GM18502 (cell line): ENCODE data around the gene CTNNA2.

Experiments used
- ATAC-seq: cut with Tn5 transposase; IDR thresholded peaks from one replicate; pipeline ENCODE4 v1.9.1; 2021; ENCODE audit warnings: mild to moderate bottlenecking; ENCODE audit not compliant: unreplicated experiment, poor library complexity

Gene CTNNA2

GRCh38 chr2:79906139-79906890 lies 393.5 kb downstream of the CTNNA2 start:
- ATAC-seq: no peak

DNA sequence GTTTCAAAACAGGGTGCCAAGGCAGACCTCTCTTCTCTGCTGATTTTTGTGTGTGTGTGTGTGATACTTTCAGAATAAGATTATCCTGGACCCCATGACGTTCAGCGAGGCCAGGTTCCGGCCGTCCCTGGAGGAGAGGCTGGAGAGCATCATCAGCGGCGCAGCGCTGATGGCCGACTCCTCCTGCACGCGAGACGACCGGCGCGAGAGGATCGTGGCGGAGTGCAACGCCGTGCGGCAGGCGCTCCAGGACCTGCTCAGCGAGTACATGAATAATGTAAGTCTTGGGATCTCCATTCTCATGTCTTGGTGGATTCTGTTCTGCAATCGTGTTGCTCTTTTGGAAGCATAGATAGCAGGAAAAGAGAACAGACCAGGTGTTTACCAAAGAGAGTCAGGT lies 396.7 kb downstream of the CTNNA2 start:
- no peak for ATAC-seq

- no peak for ATAC-seq
These were observed 397.8 kb downstream of the CTNNA2 start for GRCh38 chr2:79910643-79911042.

GRCh38 chr2:79915455-79915854 lies 402.6 kb downstream of the CTNNA2 start:
- no peak for ATAC-seq

- no peak for ATAC-seq
These were observed 403.4 kb downstream of the CTNNA2 start for GRCh38 chr2:79916285-79916684.

DNA sequence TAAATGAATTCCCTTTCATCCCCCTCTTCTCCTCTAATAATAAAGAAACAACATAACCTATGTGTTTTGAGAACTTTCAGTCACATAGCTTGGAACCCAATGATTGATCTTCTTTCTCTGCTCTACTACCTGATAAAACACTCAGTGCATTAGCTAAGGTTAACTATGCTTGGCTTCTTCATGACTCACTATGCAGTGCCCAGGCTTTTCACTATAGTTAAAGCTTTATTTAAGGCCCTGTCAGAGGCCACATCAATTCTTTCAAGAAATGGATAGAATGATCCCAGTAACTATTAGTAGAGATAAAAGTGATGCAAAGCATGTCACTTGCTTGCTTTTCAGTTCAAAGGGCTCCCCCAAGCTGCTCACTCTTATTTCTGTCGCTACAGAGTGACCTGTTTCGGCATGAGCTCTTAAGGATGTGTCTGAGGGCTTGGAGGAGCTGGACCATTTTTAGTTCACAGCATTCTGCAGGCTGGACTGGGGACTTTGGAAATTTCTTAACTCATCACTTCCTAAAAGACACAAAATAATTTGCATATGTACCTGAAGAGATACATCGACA lies 407.7 kb downstream of the CTNNA2 start:
- no peak for ATAC-seq

DNA sequence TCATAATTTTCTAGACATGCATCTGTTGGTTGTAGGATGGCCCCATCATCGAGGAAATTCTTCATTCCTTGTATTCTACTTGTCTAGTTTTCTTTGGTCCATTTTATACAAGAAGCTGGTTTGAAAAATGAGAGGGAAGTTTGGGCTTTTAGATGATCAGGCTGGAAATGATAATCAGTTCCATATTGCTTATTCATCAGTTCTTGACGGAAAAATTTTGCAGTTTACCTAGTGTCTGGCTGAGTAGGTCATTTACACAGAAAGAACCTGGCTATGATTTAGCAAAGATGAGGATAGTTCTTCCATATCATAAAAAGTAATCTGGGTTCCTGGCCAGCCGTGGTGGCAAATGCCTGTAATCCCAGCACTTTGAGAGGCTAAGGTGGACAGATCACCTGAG lies 416.8 kb downstream of the CTNNA2 start:
- ATAC-seq: no peak

DNA sequence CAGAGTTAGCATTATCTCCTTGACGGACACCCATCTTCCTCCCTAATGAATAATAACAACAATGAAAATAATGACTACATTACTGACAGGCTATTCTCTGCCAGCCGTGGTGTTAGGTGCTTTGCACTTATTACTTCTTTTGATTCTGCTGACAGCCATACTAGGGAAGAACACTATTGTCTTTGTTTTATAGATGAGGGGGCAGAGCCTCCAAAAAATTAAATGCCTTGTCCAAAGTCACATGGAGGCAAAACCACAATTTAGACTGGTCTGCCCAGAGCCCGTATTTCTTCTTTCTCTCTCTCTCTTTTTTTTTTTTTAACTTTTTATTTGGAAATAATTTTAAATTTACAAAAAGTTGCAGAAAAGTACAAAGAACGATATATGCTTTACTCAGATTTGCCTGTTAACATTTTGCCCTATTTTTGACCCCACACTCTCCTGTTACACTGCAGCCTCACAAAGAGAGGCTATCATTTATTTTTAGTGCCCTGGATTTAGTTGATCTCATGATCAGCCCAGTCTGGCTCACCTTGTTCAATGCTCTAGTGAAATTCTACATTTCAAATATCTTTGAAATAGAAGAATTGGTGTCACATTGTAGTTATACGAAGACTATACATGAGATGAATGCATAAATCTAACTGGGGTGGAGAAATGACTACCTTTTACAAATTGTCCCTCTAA lies 422.3 kb downstream of the CTNNA2 start:
- ATAC-seq: no peak

DNA sequence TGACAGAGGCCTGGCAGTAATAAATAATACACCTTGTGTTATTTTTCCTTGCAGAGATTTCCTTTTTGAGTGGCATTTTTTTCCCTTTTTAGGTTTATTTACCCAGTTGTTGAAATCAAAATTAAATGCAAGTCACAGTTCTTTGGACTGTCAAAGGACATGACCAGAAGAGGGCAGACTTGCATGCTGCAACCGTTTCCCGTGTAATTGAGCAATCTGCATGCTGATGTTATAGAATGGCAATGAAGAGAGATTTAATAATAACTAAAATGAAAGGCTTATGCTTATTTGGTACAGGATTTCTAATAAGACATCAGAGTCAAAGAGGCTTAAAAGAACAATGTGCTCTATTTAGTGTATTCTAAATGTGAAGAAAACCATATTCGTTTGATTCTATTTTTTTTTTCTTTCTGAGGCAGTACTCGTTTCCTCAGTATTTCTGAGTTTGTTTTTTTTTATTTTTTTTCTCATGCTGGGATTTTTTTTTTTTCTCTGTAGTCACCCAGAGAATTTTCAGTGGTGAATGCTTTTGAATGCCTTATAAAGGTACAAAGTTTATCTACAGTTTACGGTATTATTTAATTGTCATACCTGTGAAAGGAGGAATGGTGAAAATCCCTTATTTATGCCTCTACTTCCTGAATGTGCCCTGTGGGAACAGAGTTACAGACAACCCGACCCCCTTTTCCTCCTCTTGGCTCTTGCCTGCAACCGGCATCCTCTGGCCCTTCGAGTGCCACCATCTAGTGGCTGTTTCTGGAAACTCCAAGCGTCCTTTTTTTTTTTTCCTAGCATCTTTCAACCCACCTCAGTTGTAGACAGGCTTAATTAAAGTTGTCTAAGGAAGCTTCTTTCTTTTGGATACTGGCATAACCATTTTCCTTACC lies 423.2 kb downstream of the CTNNA2 start:
- peak; percentile 72 for ATAC-seq

DNA sequence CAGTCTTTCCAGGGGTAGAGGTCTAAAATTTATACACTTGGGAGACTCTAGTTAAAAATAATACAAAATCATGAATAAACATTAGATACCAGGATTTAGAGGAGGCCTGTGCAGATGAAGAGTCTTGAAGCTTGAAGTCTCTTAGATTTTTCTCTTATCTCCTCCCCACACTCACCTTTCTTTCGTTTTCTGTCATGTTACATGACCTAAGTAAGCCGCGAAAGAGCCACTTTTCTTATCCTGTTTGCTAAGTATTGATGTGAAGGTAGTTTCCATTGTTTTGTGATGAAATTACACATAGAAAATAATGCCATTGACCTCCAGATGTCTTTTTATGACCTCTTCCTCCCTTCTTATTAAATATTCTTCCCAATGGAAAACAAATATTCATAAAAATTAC lies 423.9 kb downstream of the CTNNA2 start:
- no peak for ATAC-seq

GRCh38 chr2:79938648-79939047 lies 425.8 kb downstream of the CTNNA2 start:
- no peak for ATAC-seq

DNA sequence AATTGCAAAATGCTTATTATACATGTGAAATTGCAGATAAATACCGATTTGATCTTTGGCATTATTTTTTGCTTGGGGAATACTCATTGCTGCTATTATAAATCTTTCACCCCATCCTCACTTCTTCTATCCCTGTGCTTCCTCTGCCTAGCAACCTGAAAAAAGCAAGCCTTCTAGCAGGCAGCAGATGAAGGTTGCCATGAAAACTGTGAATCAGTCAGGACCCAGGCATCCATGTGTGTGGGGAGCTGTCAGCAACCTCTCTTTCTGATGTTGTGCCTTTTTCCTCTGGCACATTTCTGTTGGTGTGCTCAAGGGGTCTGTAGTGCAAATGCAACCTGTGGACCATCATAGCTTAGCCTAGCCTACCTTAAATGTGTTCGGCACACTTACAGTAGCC lies 427.5 kb downstream of the CTNNA2 start:
- ATAC-seq: no peak

GRCh38 chr2:79941179-79941578 lies 428.3 kb downstream of the CTNNA2 start:
- ATAC-seq: no peak

- ATAC-seq: no peak
These were observed 431.4 kb downstream of the CTNNA2 start for GRCh38 chr2:79944205-79944604.

GRCh38 chr2:79945653-79946445 lies 433.0 kb downstream of the CTNNA2 start:
- no peak for ATAC-seq

GRCh38 chr2:79947751-79948150 lies 434.9 kb downstream of the CTNNA2 start:
- no peak for ATAC-seq

DNA sequence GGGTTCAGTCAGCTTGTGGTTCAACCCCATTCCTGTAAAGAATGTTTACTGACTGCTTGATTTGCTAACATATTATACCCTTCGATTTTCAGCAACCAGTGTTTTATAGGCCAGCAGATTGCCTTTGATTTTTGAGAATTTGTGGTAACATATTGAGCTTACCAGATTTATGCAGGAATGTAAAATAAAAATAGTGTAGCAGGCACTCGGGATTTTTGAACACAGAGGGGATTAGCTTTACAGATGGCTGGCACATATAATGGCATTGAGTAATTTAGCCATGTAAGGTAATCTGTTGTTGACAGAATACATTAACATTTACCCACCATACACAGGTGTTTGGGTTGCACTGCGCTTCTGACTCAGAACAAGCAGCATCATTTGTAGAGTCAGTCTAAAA lies 437.7 kb downstream of the CTNNA2 start:
- no peak for ATAC-seq

- ATAC-seq: no peak
These were observed 439.8 kb downstream of the CTNNA2 start for GRCh38 chr2:79952616-79953015.

GRCh38 chr2:79960035-79960434 lies 447.2 kb downstream of the CTNNA2 start:
- no peak for ATAC-seq

DNA sequence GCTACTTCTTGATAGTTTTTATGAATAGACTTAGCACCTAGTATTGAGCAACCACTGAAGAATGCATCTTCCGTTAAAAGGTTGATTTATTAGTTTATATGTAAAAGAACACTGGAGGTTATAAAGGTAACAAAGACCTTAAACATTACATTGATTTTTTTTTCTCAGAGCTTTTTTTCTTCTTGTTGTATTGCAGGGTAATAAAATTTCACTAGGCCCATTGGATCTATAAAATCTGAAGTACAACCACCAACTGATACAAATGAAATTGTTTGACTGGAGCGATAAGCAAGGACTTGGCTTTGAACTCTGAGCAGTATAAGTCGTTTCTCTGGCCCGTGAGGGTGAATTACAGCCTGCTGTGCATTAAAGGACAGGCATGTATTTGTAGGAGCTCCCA lies 447.7 kb downstream of the CTNNA2 start:
- ATAC-seq: no peak
